H1 (cell line): ENCODE results near the gene TNFRSF8. TPM values are rescaled to one million over a fixed set of nuclear protein-coding genes. Genes with fewer than 3 reads are reported as not detected.

Experiments used
- CTCF ChIA-PET: fragments of 300-600 bp; sonication (Branson Sonifier 250); formaldehyde crosslinking; loops from one replicate; lab custom pipeline; 2021; ENCODE audit not compliant: partially characterized antibody; lab: Charles Lee
- POLR2A ChIA-PET: fragments of 300-600 bp; sonication (Branson Sonifier 250); formaldehyde crosslinking; loops from one replicate; lab custom pipeline; 2021; ENCODE audit warnings: inconsistent platforms; ENCODE audit not compliant: partially characterized antibody; lab: Charles Lee
- DNase-seq, 2 experiments: peaks; one replicate each; pipeline versions ENCODE4 v3.0.0 to v3.0.0-alpha.2; 2010 to 2022; ENCODE audit warnings: low spot score in 2 of 2, low read depth in 1 of 2, mixed read lengths in 1 of 2
- FAIRE-seq: peaks from 2 replicates; lab custom pipeline; 2011; peaks lifted over from hg19 to GRCh38; lab: Jason Lieb, UNC
- H2AFZ ChIP-seq: 2 replicates; pipeline ENCODE4 v1.8.1; 2012; ENCODE audit warnings: low read length, inconsistent platforms
- H2AK5ac ChIP-seq: 2 replicates; pipeline ENCODE4 v1.6.1; 2013; ENCODE audit warnings: low read depth, low read length
- H2BK120ac ChIP-seq: replicated peaks from 2 replicates; pipeline ENCODE3; 2013; ENCODE audit warnings: low read depth, low read length, inconsistent platforms
- H2BK12ac ChIP-seq: 2 replicates; pipeline ENCODE4 v1.6.1; 2013; ENCODE audit warnings: low read depth, low read length
- H2BK15ac ChIP-seq: 2 replicates; pipeline ENCODE4 v1.6.1; 2013; ENCODE audit warnings: low read length
- H2BK20ac ChIP-seq: 2 replicates; pipeline ENCODE4 v1.6.1; 2013; ENCODE audit warnings: low read length
- H2BK5ac ChIP-seq: 2 replicates; pipeline ENCODE4 v1.6.1; 2013; ENCODE audit warnings: low read depth, low read length
- H3K14ac ChIP-seq: 2 replicates; pipeline ENCODE4 v1.6.1; 2013; ENCODE audit warnings: inconsistent platforms; ENCODE audit not compliant: insufficient read length
- H3K18ac ChIP-seq: 2 replicates; pipeline ENCODE4 v1.6.1; 2013; ENCODE audit warnings: low read length; ENCODE audit errors: extremely low read depth
- H3K23ac ChIP-seq: 2 replicates; pipeline ENCODE4 v1.6.1; 2013; ENCODE audit warnings: inconsistent platforms; ENCODE audit not compliant: insufficient read length
- H3K23me2 ChIP-seq: 2 replicates; pipeline ENCODE4 v1.6.1; 2013; ENCODE audit warnings: low read depth, low read length
- H3K27ac ChIP-seq: 2 replicates; pipeline ENCODE4 v1.6.1; 2011; ENCODE audit warnings: low read depth, low read length, inconsistent platforms
- H3K27me3 ChIP-seq, 4 experiments: replicated peaks in 1 of 4; 1 replicate in 1 of 4; 2 replicates in 3 of 4; pipeline versions ENCODE4 v1.6.1 to v1.8.1; 2011 to 2013; ENCODE audit warnings: low read length in 3 of 4, mild to moderate bottlenecking in 3 of 4, inconsistent platforms in 2 of 4, mixed read lengths in 2 of 4, moderate library complexity in 1 of 4; ENCODE audit not compliant: control insufficient read depth in 3 of 4, insufficient read depth in 3 of 4; ENCODE audit errors: extremely low read depth in 1 of 4
- H3K36me3 ChIP-seq, 4 experiments: 2 replicates each; pipeline versions ENCODE4 v1.6.1 to v1.8.1; 2011 to 2013; ENCODE audit warnings: mild to moderate bottlenecking in 4 of 4, low read length in 3 of 4, moderate library complexity in 2 of 4, control low read depth in 1 of 4, inconsistent platforms in 1 of 4; ENCODE audit not compliant: insufficient read depth in 4 of 4, control insufficient read depth in 2 of 4
- H3K4ac ChIP-seq: replicated peaks from 2 replicates; pipeline ENCODE3; 2013; ENCODE audit warnings: low read length, low read depth, mixed read lengths, inconsistent platforms; ENCODE audit not compliant: insufficient read length
- H3K4me1 ChIP-seq, 4 experiments: replicated peaks in 1 of 4; 1 replicate in 1 of 4; 2 replicates in 3 of 4; pipeline versions ENCODE4 v1.6.1 to v1.8.1; 2011 to 2013; ENCODE audit warnings: low read length in 3 of 4, inconsistent platforms in 2 of 4, mixed read lengths in 1 of 4; ENCODE audit not compliant: insufficient read depth in 4 of 4, control insufficient read depth in 3 of 4
- H3K4me2 ChIP-seq, 2 experiments: 2 replicates each; pipeline versions ENCODE4 v1.6.1 to v1.8.1; 2011 to 2013; ENCODE audit warnings: low read depth in 2 of 2, low read length in 2 of 2, control low read depth in 1 of 2, inconsistent platforms in 1 of 2, mild to moderate bottlenecking in 1 of 2; ENCODE audit not compliant: insufficient read depth in 1 of 2
- H3K4me3 ChIP-seq, 4 experiments: fragments of 200-600, 300-600 bp in 1 of 4; sonication (generic), shearing (Covaris generic), sonication (Bioruptor Twin) in 1 of 4; 2 replicates each; pipeline versions ENCODE4 v1.5.1 to v1.8.1; 2011 to 2016; ENCODE audit warnings: low read length in 4 of 4, low read depth in 3 of 4, control low read depth in 2 of 4, inconsistent platforms in 2 of 4, mild to moderate bottlenecking in 2 of 4, mixed read lengths in 1 of 4, moderate library complexity in 1 of 4; ENCODE audit not compliant: insufficient read depth in 2 of 4; ENCODE audit errors: extremely low read depth in 1 of 4
- H3K56ac ChIP-seq: replicated peaks from 2 replicates; pipeline ENCODE3; 2013; ENCODE audit warnings: low read depth, mild to moderate bottlenecking, mixed read lengths, low read length, inconsistent platforms; ENCODE audit not compliant: insufficient read length
- H3K79me1 ChIP-seq: 2 replicates; pipeline ENCODE4 v1.6.1; 2013; ENCODE audit warnings: low read depth, low read length, control low read depth
- H3K79me2 ChIP-seq, 2 experiments: 2 replicates each; pipeline versions ENCODE4 v1.6.1 to v1.8.1; 2012 to 2013; ENCODE audit warnings: low read length in 2 of 2, mild to moderate bottlenecking in 2 of 2, inconsistent platforms in 1 of 2; ENCODE audit not compliant: insufficient read depth in 2 of 2, control insufficient read depth in 1 of 2
- H3K9ac ChIP-seq, 4 experiments: replicated peaks in 1 of 4; 1 replicate in 1 of 4; 2 replicates in 3 of 4; pipeline versions ENCODE4 v1.6.1 to v1.8.1; 2011 to 2013; ENCODE audit warnings: low read depth in 3 of 4, low read length in 3 of 4, control low read depth in 2 of 4, mild to moderate bottlenecking in 2 of 4, moderate library complexity in 2 of 4, inconsistent platforms in 1 of 4; ENCODE audit errors: extremely low read depth in 1 of 4
- H3K9me3 ChIP-seq, 2 experiments: 2 replicates each; pipeline versions ENCODE4 v1.6.1 to v1.8.1; 2012 to 2013; ENCODE audit warnings: mild to moderate bottlenecking in 2 of 2, moderate library complexity in 2 of 2, control low read depth in 1 of 2, inconsistent platforms in 1 of 2, low read depth in 1 of 2, low read length in 1 of 2, mixed read lengths in 1 of 2; ENCODE audit not compliant: insufficient read depth in 2 of 2
- H4K20me1 ChIP-seq, 2 experiments: replicated peaks in 1 of 2; 2 replicates each; pipeline versions ENCODE3 to v1.8.1; 2011 to 2013; ENCODE audit warnings: inconsistent platforms in 2 of 2, low read length in 2 of 2, mild to moderate bottlenecking in 1 of 2; ENCODE audit not compliant: insufficient read depth in 2 of 2, control insufficient read depth in 1 of 2
- H4K5ac ChIP-seq: 2 replicates; pipeline ENCODE4 v1.6.1; 2013; ENCODE audit warnings: low read length, low read depth, mixed read lengths, inconsistent platforms; ENCODE audit not compliant: insufficient read length
- H4K8ac ChIP-seq: 2 replicates; pipeline ENCODE4 v1.8.0; 2013; ENCODE audit warnings: mild to moderate bottlenecking, moderate library complexity, low read length, inconsistent platforms; ENCODE audit not compliant: insufficient read depth; ENCODE audit errors: extremely low read depth
- H4K91ac ChIP-seq: replicated peaks from 2 replicates; pipeline ENCODE3; 2013; ENCODE audit warnings: low read length, mixed read lengths, inconsistent platforms; ENCODE audit not compliant: insufficient read length
- ATF2 ChIP-seq: IDR thresholded peaks from 2 replicates; pipeline ENCODE4 v1.6.1; 2012; ENCODE audit warnings: low read length, inconsistent platforms
- ATF3 ChIP-seq: IDR thresholded peaks from 2 replicates; pipeline ENCODE4 v1.6.1; 2011; ENCODE audit warnings: low read depth, mild to moderate bottlenecking, low read length; ENCODE audit not compliant: insufficient read depth
- CBX5 ChIP-seq: fragments of 300-800, 300-1000 bp; sonication (generic); IDR thresholded peaks from 2 replicates; pipeline ENCODE4 v1.7.1; 2016; ENCODE audit warnings: antibody characterized with exemption, low read length, low read depth
- EP300 ChIP-seq, 2 experiments: IDR thresholded peaks; 1 replicate in 1 of 2; 2 replicates in 1 of 2; pipeline ENCODE4 v1.6.1; 2011 to 2012; ENCODE audit warnings: low read depth in 2 of 2, low read length in 2 of 2, mild to moderate bottlenecking in 2 of 2, borderline replicate concordance in 1 of 2, inconsistent platforms in 1 of 2, moderate library complexity in 1 of 2
- KDM5A ChIP-seq: fragments of 200-600 bp; IDR thresholded peaks from 2 replicates; pipeline ENCODE4 v1.7.1; 2012; ENCODE audit warnings: mild to moderate bottlenecking, low read length, inconsistent platforms, mixed read lengths
- NANOG ChIP-seq: IDR thresholded peaks from 2 replicates; pipeline ENCODE4 v1.6.1; 2011; ENCODE audit warnings: low read length, low read depth, mild to moderate bottlenecking, inconsistent platforms; ENCODE audit not compliant: insufficient read depth, poor library complexity, severe bottlenecking
- RXRA ChIP-seq: IDR thresholded peaks from 2 replicates; pipeline ENCODE4 v1.6.1; 2011; ENCODE audit warnings: low read depth, mild to moderate bottlenecking, low read length, moderate library complexity; ENCODE audit not compliant: insufficient read depth
- SIN3A ChIP-seq, 2 experiments: IDR thresholded peaks in 1 of 2; conservative IDR thresholded peaks in 1 of 2; 2 replicates each; pipeline ENCODE4 v1.6.1; 2011 to 2012; ENCODE audit warnings: low read length in 2 of 2, improper control_type of control experiment in 1 of 2, low read depth in 1 of 2, mild to moderate bottlenecking in 1 of 2
- TAF7 ChIP-seq: optimal IDR thresholded peaks from 2 replicates; pipeline ENCODE3; 2011; ENCODE audit warnings: low read depth, mild to moderate bottlenecking, inconsistent platforms, low read length, moderate library complexity, borderline replicate concordance
- WGBS, 2 experiments: shearing (Covaris generic) in 1 of 2; methylation state at CpG; one replicate each; pipeline versions ENCODE4 v1.1.6 to v1.1.7; 2013 to 2015; ENCODE audit warnings: low lambda C conversion rate in 2 of 2, mixed read lengths in 2 of 2, inconsistent platforms in 1 of 2, low coverage in 1 of 2, missing lambda C conversion rate in 1 of 2; ENCODE audit not compliant: insufficient replicate concordance in 2 of 2, insufficient coverage in 1 of 2, insufficient read length in 1 of 2; ENCODE audit errors: extremely low coverage in 1 of 2, missing lambda C conversion rate in 1 of 2; 5-methylcytosine and 5-hydroxymethylcytosine counted together
- polyA plus RNA-seq, 7 experiments: library from polyadenylated mRNA; depleted of rRNA in 3 of 7; stranded (reverse) in 5 of 7; unstranded in 2 of 7; fragments of >200 nt in 5 of 7; fragments of 200-250 nt in 2 of 7; gene quantifications; 1 replicate in 5 of 7; 2 replicates in 1 of 7; 4 replicates in 1 of 7; pipeline versions ENCODE4 v1.2.1 to v1.2.3, GENCODE V29; 2011 to 2013; ENCODE audit warnings: missing spikeins in 2 of 7, mixed read lengths in 2 of 7
- total RNA-seq: library from RNA; stranded (reverse); fragmentation: NEBNext Ultra II Directional; extraction: Animal tissue kit (Norgen Biotek cat#: 25700); gene quantifications from 2 replicates; pipeline ENCODE4 v1.2.1, GENCODE V29; 2021
- TF ChIP-seq, protein P1 (sequence below): IDR thresholded peaks from 2 replicates; pipeline ENCODE4 v1.6.1; 2012; ENCODE audit warnings: inconsistent platforms

The TNFRSF8 gene
- total and polyA plus RNA-seq, 2 of the 8 experiments (the other 6 are each of a cell fraction or from before 2014, with no cell fraction given): 23.2 to 32.7 TPM

GRCh38 chr1:12179676-12180075 lies 116.6 kb downstream of the TNFRSF8 start:
- Histone ChIP-seq H3K36me3 (no peaks in the 10 kb centered on the region), H2BK5ac (no peak overlapping the region), H3K4me1 (peaks cover 0 to 24% (median 3%) of the 10 kb centered on the region in 4 experiments; a peak in 4 of 7 replicates), H4K20me1 (no peaks in the 10 kb centered on the region), H4K5ac (no peak overlapping the region), H3K9me3 (peaks cover 0 to 3% of the 10 kb centered on the region in 2 experiments; a peak in 1 of 4 replicates), H2BK15ac (no peak overlapping the region), H2BK12ac (no peak overlapping the region), H3K23me2 (no peaks in the 10 kb centered on the region), H2BK20ac (no peak overlapping the region), H3K18ac (no peak overlapping the region), H3K27ac (no peak overlapping the region), H2BK120ac (no peak overlapping the region), H3K79me2 (no peaks in the 10 kb centered on the region), H3K27me3 (no peaks in the 10 kb centered on the region), H2AK5ac (0 out of 2 replicates have a peak overlapping the region, but pooled peaks have one; percentile 24), H4K8ac (no peak overlapping the region), H3K79me1 (no peaks in the 10 kb centered on the region), H3K4me2 (no peak overlapping the region), H3K4me3 (no peak overlapping the region), H3K4ac (no peak overlapping the region), H3K9ac (no peak overlapping the region), H4K91ac (no peak overlapping the region), H3K14ac (no peak overlapping the region), H3K56ac (no peak overlapping the region), H3K23ac (no peak overlapping the region), H2AFZ (no peak overlapping the region)
- ChIA-PET CTCF (interaction anchor here (0.8 to 5.0 kb wide), 5 partner anchors 9 to 57 kb away, joined by 3 to 29 read pairs (median 5); no protein-coding TSS in a partner anchor), POLR2A (interaction anchor here (1.5 kb wide), 1 partner anchor 11 kb away, joined by 8 read pairs; no protein-coding TSS in a partner anchor)
- WGBS, 2 experiments: 89% methylated on average over 8 of the region's 8 CpGs; no CpG with 5 or more reads in 1 of the 2 experiments
- FAIRE-seq (no peak), DNase-seq (no peak)
- TF ChIP-seq KDM5A (no peak), SIN3A (conservative IDR thresholded peaks at IDR 0.05 in 1 of 2, IDR thresholded peaks at IDR 0.05 in 1 of 2; ENCODE audit: low read depth in 1 of 2, low read length in 2 of 2) (no peak), NANOG (no peak), EP300 (IDR thresholded peaks at IDR 0.05; ENCODE audit: borderline replicate concordance in 1 of 2, low read depth in 2 of 2, low read length in 2 of 2) (no peak), TAF7 (no peak), CBX5 (no peak), ATF2 (no peak), ATF3 (no peak), RXRA (no peak)
- TF ChIP-seq, protein P1, sequence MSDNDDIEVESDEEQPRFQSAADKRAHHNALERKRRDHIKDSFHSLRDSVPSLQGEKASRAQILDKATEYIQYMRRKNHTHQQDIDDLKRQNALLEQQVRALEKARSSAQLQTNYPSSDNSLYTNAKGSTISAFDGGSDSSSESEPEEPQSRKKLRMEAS: no peak
